GM18505 (cell line): ENCODE results near the gene FTSJ3.

Experiments used
- ATAC-seq: cut with Tn5 transposase; IDR thresholded peaks from one replicate; pipeline ENCODE4 v1.9.1; 2021; ENCODE audit not compliant: unreplicated experiment
- POLR2A ChIP-seq: IDR thresholded peaks from 4 replicates; pipeline ENCODE4 v1.6.1; 2011; ENCODE audit warnings: borderline replicate concordance; ENCODE audit not compliant: insufficient read depth, insufficient read length; ENCODE audit errors: extremely low read depth

Gene FTSJ3

DNA sequence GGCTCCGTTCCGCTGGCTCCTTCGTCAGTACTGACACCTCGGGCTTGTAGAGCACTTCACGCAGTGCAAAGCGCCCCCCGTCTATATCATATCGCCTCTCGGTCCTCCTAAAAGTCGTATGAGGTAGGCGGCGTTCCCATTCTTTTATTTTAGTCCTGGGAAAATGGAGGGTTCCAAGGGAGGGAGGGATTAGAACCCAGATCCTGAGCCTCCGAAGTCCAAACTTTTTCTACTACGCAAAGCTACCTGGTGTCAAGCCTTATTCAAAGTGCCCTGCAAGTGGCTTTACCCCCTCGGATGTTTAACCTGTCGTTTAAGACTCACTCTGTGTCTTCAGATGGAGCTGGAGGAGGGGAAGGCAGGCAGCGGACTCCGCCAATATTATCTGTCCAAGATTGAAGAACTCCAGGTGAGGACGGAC, 348 bp upstream of the FTSJ3 start:
- TF ChIP-seq POLR2A, result no peak
- ATAC-seq, result no peak

DNA sequence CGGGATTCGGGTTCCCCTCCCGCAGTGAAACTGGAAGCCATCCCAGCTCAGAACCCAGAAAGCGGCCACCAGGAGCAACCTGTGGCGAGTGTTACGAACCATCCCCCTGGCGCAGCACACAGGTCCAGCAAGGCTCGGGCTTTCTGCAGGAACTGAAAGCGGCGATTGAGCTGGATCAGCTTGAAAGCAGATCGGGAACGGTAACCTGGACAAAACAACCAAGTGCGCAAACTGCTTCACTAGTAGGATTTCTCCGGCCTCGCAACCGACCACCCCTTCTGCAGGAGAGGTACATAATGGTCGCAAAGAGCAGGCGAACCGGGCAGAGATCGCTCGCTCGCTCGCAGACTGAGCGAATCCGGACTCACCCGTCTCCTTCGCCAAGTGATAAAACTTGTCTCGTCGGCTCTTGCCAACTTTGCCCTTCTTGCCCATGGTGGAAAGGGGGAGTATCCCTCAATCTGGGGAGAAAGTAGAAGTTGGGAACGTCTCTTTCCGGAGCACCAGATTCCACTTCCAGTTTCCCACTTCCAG, 928 bp downstream of the FTSJ3 start:
- ATAC-seq, result no peak
- TF ChIP-seq POLR2A, result no peak

DNA sequence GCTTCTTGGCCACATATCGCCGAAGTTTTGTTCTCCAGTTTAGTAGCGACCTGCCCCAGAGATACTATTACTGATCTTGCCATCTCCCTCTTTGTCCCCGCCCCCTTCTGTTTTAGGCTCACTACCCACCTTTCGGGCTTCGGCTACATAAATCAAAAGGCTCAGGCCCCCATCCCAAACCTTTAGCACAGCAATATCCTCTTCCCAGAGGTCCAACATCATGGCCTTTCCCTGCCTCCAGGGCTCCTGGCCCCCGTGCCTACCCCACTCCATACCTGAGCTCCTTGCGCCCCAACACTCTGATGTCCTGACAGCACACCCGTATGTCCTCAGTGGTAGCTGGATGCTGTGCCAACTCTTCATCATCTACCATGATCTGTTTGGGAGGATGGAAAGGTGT, 3.1 kb downstream of the FTSJ3 start:
- no peak for ATAC-seq
- no peak for TF ChIP-seq POLR2A

DNA sequence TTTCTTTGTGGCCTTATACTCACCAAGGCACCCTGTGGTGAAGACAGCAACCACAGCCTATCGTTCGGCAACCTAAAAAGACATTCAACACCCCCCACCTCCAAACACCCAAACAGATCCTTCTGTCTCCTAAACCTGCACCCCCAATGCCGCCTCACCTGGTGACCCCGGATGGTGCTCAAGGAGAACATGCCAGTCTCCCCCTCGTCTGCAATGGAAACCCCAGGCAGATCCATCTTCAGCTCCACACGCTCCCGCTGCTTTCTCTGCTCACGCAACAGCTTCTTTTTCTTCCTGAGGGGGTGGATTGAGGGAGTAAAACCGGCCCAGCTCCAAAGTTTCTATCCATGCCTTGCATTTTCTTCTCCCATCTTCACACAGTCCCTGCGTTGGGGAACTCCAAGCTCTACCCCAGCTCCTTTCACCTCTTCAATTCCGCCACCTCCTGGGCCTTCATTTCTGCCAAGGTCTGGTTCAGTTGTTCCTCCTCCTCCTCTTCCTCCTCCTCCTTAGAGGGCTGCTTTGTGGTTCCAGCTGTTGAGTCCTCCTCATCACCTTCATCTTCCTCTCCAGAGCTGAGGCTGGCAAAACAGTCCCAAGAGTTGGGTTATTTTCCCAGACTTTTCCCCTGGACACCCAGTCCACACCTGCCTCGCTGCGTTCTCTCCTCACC, 3.7 kb downstream of the FTSJ3 start:
- no peak for TF ChIP-seq POLR2A
- no peak for ATAC-seq

DNA sequence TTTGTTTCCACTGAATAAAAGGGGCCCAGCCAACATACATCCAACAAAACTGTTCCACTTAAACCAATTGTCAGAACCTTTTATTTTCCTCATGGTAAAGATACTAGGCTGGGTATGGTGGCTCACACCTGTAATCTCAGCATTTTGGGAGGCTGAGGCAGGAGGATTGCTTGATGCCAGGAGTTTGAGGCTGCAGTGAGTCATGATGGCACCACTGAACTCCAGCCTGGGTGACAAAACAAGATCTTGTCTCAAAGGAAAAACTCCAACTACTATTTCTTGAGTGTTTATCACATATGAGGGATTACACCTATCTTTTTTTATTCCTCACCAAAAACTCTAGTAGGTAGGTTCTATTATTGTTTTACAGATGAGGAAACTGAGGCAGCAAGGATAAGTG, 4.9 kb downstream of the FTSJ3 start:
- ATAC-seq, result no peak
- TF ChIP-seq POLR2A, result no peak

DNA sequence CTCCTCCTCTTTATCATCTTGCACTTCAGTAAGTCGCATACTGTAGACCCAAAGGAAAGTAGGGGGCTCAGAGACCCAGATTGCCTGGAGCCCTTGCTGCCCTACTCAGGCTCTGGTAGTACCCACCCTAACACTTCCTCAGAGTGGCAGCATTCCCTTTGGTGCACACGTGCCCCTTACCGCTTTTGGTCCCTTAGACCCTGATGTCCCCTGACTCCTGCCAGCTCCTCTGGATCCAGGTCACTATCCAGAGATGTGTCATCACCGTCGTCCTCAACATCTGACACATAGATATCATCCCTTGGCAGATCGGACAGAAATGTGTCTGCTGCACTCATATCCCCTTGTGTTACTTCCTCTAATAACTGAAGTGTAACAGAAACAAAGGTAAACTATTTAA, 5.7 kb downstream of the FTSJ3 start:
- no peak for TF ChIP-seq POLR2A
- no peak for ATAC-seq

DNA sequence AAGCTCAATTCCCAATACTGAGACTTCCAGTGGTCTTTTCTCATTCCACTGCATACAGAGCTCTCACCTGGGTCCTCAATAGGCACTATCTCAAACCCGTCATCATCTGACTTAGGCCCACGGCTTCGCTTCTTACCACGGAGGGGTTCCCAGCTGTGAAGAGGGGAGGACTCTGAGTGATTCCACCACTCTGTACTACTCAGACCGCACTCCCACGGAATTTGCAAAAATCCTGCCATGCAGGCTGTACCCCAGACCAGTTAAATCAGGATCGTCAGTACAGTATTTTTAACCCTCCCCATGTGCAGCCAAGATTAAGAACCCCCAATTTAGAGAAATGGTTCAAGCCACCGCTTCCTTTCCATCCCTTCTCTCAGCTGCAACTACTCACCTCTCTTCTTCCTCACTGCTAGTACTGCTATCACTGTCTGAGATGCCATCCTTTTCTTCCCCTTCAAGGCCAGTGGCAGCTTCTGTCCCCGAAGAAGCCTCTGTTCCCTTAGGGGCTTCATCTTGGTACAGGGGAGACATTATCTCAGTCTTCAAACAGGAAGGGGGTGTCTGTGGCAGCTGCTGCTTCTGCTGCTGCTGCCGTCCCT, 6.4 kb downstream of the FTSJ3 start:
- TF ChIP-seq POLR2A, result no peak
- ATAC-seq, result no peak

DNA sequence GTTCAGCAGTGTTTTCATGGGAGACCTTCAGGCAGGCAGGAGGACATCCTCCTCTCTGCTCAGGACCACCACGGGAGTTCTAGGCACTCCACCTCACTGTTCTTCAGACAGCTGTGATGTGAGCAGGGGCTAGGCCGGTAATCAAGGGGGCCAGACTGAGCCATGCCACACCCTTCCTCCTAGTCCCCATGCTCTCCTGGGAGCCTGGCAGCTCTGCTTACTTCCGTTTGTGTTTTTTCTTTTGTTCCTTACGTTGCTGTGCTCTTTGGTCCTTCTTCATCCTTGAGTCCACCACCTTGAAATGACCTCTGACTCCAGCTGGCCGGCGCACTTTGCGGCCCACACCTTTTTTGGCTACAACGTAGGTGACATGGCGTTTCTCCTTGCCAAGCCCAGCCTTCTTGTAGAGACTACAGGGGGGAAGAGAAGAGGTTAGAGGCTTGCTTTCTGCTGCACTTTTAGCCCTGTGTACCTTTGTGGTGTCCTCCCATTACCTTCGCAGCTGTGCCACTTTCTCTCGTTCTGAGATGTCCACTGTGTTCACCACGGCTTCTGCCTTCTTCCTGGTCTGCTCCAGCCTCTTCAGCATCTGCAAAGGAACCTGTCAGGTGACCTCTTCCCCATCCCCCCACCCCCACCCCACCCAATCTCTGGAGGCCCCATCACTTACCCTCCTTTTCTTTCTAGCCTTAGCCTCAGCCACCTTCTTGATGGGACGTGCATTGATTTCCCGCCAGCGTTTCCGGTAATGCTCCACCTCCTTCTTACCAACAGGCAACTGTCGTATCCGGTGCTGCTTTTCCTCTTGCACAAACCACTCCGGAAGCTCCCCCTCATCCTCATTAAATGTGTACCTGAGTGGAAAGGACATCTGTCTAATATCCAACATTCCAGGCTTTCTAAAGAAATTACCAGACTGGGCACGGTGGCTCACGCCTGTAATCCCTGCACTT, 7.6 kb downstream of the FTSJ3 start:
- TF ChIP-seq POLR2A, result no peak
- ATAC-seq, result no peak

DNA sequence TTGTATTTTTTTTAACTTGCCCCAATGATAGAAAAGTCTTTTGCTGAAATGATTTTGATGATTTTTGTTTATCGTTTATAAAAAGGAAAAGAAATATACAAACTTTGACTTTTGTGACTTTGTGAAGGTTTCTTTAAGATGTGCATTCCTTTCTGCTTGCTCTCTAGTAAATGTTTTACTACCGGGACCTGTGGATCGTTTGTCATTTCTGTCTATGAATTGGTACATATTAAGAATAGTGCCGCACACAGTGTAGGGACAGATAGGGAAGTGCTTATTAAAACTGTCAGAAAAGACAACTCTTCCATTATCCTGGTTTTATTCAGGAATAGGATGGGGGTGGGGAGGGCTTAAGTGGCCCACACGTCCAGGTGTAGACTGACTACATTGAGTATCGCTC, 8.3 kb downstream of the FTSJ3 start:
- no peak for ATAC-seq
- TF ChIP-seq POLR2A, result no peak

DNA sequence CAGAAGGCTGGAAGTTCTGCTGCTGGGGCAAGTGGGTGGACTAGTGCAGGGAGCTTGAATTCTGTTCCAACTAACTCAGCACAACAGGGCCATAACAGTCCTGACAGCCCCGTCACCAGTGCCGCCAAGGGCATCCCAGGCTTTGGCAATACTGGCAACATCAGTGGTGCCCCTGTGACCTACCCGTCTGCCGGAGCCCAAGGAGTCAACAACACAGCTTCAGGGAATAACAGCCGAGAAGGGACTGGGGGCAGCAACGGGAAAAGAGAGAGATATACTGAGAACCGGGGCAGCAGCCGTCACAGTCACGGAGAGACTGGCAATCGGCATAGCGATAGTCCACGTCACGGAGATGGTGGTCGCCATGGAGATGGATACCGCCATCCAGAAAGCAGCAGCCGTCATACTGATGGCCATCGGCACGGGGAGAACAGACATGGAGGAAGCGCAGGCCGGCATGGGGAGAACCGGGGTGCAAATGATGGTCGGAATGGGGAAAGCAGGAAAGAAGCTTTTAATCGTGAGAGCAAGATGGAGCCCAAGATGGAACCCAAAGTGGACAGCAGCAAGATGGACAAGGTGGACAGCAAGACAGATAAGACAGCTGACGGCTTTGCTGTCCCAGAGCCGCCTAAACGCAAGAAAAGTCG, 9.6 kb downstream of the FTSJ3 start:
- ATAC-seq, result no peak
- TF ChIP-seq POLR2A, result no peak

DNA sequence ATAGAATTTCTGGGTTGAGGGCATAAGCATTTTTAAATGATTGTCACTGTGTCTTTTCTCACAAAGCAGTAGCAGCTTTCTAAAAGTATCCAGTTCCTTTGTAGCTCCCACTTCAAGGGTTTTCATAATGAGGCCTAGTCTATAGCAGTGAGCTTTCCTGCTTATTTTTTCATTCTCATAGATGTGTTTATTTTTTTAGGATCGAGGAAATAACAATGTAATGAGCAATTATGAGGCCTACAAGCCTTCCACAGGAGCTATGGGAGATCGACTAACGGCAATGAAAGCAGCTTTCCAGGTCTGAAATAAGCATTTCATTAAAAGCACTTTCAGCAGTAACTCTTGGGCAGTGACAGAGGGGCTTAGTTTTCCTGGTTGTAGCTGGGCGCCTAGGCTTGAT, 10.8 kb downstream of the FTSJ3 start:
- ATAC-seq, result no peak
- no peak for TF ChIP-seq POLR2A

DNA sequence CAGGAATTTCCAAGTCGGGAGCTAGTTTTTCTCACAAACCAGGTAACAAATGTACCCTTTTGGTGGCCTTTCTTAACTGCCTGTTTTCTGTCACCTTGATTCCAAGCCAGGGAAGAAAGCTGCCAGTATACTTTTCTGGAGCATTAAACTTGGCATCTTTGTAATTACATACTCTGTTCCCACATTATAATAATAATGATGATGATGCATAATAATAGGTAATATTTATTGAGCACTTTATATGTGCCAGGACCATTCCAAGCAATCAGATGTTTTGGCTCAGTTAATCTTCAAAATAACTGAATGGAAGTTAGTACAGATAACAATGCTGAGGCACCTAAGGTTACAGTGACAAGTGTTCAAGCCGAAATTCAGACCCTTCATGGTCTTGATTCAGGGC, 11.3 kb downstream of the FTSJ3 start:
- no peak for ATAC-seq
- TF ChIP-seq POLR2A, result no peak

DNA sequence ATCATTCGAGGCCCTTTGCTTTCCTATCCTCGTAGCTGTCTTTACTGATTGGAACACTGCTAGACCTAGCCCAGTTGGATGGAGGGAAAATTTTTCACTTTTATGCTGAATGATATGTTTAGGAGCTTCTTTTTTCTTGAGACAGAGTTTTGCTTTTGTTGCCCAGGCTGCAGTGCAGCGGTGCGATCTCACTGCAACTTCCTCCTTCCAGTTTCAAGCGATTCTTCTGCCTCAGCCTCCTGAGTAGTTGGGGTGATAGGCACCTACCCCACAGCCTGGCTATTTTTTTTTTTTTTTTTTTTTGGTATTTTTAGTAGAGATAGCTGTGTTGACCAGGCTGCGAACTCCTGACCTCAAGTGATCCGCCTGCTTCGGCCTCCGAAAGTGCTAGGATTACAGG, 17.5 kb downstream of the FTSJ3 start:
- TF ChIP-seq POLR2A, result no peak
- ATAC-seq, result no peak
